EH (cell line): ENCODE measurements around the gene FGA.
"Not testable (repeated sequence)": the region's sequence is repeated elsewhere in the genome, so short reads cannot be mapped to it uniquely, and the experiment has no call there.

Experiments
- DNase-seq: peaks from one replicate; pipeline ENCODE4 v3.0.0-alpha.2; 2015; ENCODE audit warnings: low read depth

FGA gene

GRCh38 chr4:154606728-154607723 lies 16.5 kb upstream of the FGA start:
- DNase-seq: no peak

GRCh38 chr4:154604696-154605200 lies 14.2 kb upstream of the FGA start:
- DNase-seq: no peak

- DNase-seq: no peak
Measured at GRCh38 chr4:154603033-154603943, 12.7 kb upstream of the FGA start.

- DNase-seq: no peak
Measured at GRCh38 chr4:154602404-154603020, 12.0 kb upstream of the FGA start.

- DNase-seq: no peak
Measured at GRCh38 chr4:154597798-154598774, 7.5 kb upstream of the FGA start.

GRCh38 chr4:154597281-154597680 lies 6.7 kb upstream of the FGA start:
- not testable (repeated sequence) for DNase-seq

GRCh38 chr4:154595807-154596206 lies 5.3 kb upstream of the FGA start:
- no peak for DNase-seq

- DNase-seq: not testable (repeated sequence)
Measured at GRCh38 chr4:154594343-154594742, 3.8 kb upstream of the FGA start.

- no peak for DNase-seq
Measured at GRCh38 chr4:154593868-154594267, 3.3 kb upstream of the FGA start.

GRCh38 chr4:154591890-154592289 lies 1.3 kb upstream of the FGA start:
- DNase-seq: no peak

GRCh38 chr4:154589296-154590197 lies 995 bp downstream of the FGA start:
- no peak for DNase-seq

- DNase-seq: no peak
Measured at GRCh38 chr4:154588198-154588597, 2.3 kb downstream of the FGA start.

- DNase-seq: no peak
Measured at GRCh38 chr4:154586296-154587033, 4.1 kb downstream of the FGA start.

- no peak for DNase-seq
Measured at GRCh38 chr4:154585369-154586018, 5.0 kb downstream of the FGA start.

- DNase-seq: no peak
Measured at GRCh38 chr4:154584259-154584658, 6.3 kb downstream of the FGA start.

- no peak for DNase-seq
Measured at GRCh38 chr4:154583677-154584076, 6.9 kb downstream of the FGA start.

- DNase-seq: no peak
Measured at GRCh38 chr4:154583230-154583629, 7.3 kb downstream of the FGA start.

- no peak for DNase-seq
Measured at GRCh38 chr4:154582723-154583122, 7.8 kb downstream of the FGA start.
